ENCODE results near the gene SOX21.

The SOX21 gene

GRCh38 chr13:94708031-94708859 lies 4.1 kb downstream of the SOX21 start:
- DNase-seq: no peak

- no peak for DNase-seq
Measured at GRCh38 chr13:94707400-94708021, 4.8 kb downstream of the SOX21 start.

- DNase-seq: no peak
Measured at GRCh38 chr13:94706843-94707399, 5.4 kb downstream of the SOX21 start.

- no peak for DNase-seq
Measured at GRCh38 chr13:94706101-94706842, 6.1 kb downstream of the SOX21 start.

GRCh38 chr13:94705081-94706030 lies 7.0 kb downstream of the SOX21 start:
- no peak for DNase-seq

- DNase-seq: no peak
Measured at GRCh38 chr13:94704377-94705080, 7.8 kb downstream of the SOX21 start.

GRCh38 chr13:94703721-94704314 lies 8.5 kb downstream of the SOX21 start:
- no peak for DNase-seq

GRCh38 chr13:94703271-94703670 lies 9.1 kb downstream of the SOX21 start:
- no peak for DNase-seq

- no peak for DNase-seq
Measured at GRCh38 chr13:94702181-94703041, 9.9 kb downstream of the SOX21 start.

- no peak for DNase-seq
Measured at GRCh38 chr13:94701313-94702180, 10.8 kb downstream of the SOX21 start.

GRCh38 chr13:94700536-94700935 lies 11.8 kb downstream of the SOX21 start:
- no peak for DNase-seq

GRCh38 chr13:94700051-94700535 lies 12.3 kb downstream of the SOX21 start:
- no peak for DNase-seq

GRCh38 chr13:94696171-94696570 lies 16.2 kb downstream of the SOX21 start:
- DNase-seq: no peak

- no peak for DNase-seq
Measured at GRCh38 chr13:94692030-94692429, 20.3 kb downstream of the SOX21 start.

GRCh38 chr13:94683409-94683808 lies 28.9 kb downstream of the SOX21 start:
- no peak for DNase-seq

GRCh38 chr13:94682229-94682628 lies 30.1 kb downstream of the SOX21 start:
- DNase-seq: no peak

- no peak for DNase-seq
Measured at GRCh38 chr13:94679614-94680013, 32.7 kb downstream of the SOX21 start.

- no peak for DNase-seq
Measured at GRCh38 chr13:94678845-94679244, 33.5 kb downstream of the SOX21 start.

- no peak for DNase-seq
Measured at GRCh38 chr13:94677799-94678198, 34.5 kb downstream of the SOX21 start.

All from activated CD4-positive, alpha-beta T cell treated with anti-CD3 and anti-CD28 coated beads, Interleukin-2, amount 50 U/mL, for 16 hours (primary cell).